K562 (cell line): Measurements from ENCODE around the gene HYAL3. TPM values are rescaled to one million over a fixed set of nuclear protein-coding genes. Genes with fewer than 3 reads are reported as not detected.
A peak's percentile ranks its signal among the peaks of the same experiment; 100 is the strongest.

Experiments
- CLOCK ChIP-seq: fragments of 250-450 bp; sonication (Bioruptor Pico); IDR thresholded peaks from 2 replicates; pipeline ENCODE4 v1.4.0; 2020; ENCODE audit warnings: mild to moderate bottlenecking, moderate library complexity, borderline replicate concordance
- E2F6 ChIP-seq, 2 experiments: IDR thresholded peaks; 2 replicates each; pipeline ENCODE4 v1.6.1; 2011; ENCODE audit warnings: borderline replicate concordance in 1 of 2, control low read depth in 1 of 2, low read depth in 1 of 2, low read length in 1 of 2, mild to moderate bottlenecking in 1 of 2, mixed read lengths in 1 of 2, moderate library complexity in 1 of 2; ENCODE audit not compliant: insufficient read depth in 1 of 2, insufficient read length in 1 of 2, poor library complexity in 1 of 2, severe bottlenecking in 1 of 2; ENCODE audit errors: extremely low read depth in 1 of 2
- EGR1 ChIP-seq: fragments of 450-650 bp; conservative IDR thresholded peaks from 2 replicates; pipeline ENCODE4 v1.6.1; 2017; ENCODE audit warnings: mild to moderate bottlenecking
- EP400 ChIP-seq: fragments of 450-650 bp; IDR thresholded peaks from 2 replicates; pipeline ENCODE4 v1.6.1; 2017; ENCODE audit warnings: antibody characterized with exemption, mild to moderate bottlenecking, moderate library complexity
- GATAD2B ChIP-seq: fragments of 450-650 bp; IDR thresholded peaks from 2 replicates; pipeline ENCODE4 v1.6.1; 2017; ENCODE audit warnings: mild to moderate bottlenecking, borderline replicate concordance
- MAX ChIP-seq: sonication (generic); formaldehyde crosslinking; IDR thresholded peaks from 2 replicates; pipeline ENCODE4 v1.9.0; 2022; ENCODE audit warnings: mild to moderate bottlenecking, missing genetic modification reagents
- MAZ ChIP-seq, 2 experiments: fragments of 450-650 bp in 1 of 2; sonication (generic) in 1 of 2; formaldehyde crosslinking; IDR thresholded peaks in 1 of 2; conservative IDR thresholded peaks in 1 of 2; 2 replicates each; pipeline versions ENCODE4 v1.4.0 to v1.5.0; 2020; ENCODE audit warnings: mild to moderate bottlenecking in 1 of 2, missing genetic modification reagents in 1 of 2
- NFIC ChIP-seq: fragments of 450-650 bp; IDR thresholded peaks from 2 replicates; pipeline ENCODE4 v1.6.1; 2017; ENCODE audit warnings: mild to moderate bottlenecking, inconsistent platforms
- PHB ChIP-seq: fragments of 250-450 bp; sonication (Bioruptor Pico); IDR thresholded peaks from 2 replicates; pipeline ENCODE4 v1.5.0; 2021
- PHF21A ChIP-seq: fragments of 450-650 bp; IDR thresholded peaks from 2 replicates; pipeline ENCODE4 v1.6.1; 2017; ENCODE audit warnings: low read depth, borderline replicate concordance
- RAD21 ChIP-seq, 2 experiments: fragments of 250-450 bp in 1 of 2; fragments of 450-650 bp in 1 of 2; sonication (Bioruptor Pico) in 1 of 2; formaldehyde crosslinking in 1 of 2; IDR thresholded peaks in 1 of 2; conservative IDR thresholded peaks in 1 of 2; 2 replicates each; pipeline versions ENCODE4 v1.4.0 to v1.8.0; 2020 to 2022; ENCODE audit warnings: mild to moderate bottlenecking in 2 of 2, moderate library complexity in 1 of 2
- RNF219 ChIP-seq: fragments of 250-450 bp; sonication (Bioruptor Pico); IDR thresholded peaks from 2 replicates; pipeline ENCODE4 v1.5.0; 2022; ENCODE audit warnings: mild to moderate bottlenecking
- SIN3A ChIP-seq, 2 experiments: fragments of 150-350 bp in 1 of 2; IDR thresholded peaks; 2 replicates each; pipeline ENCODE4 v1.6.1; 2011 to 2016; ENCODE audit warnings: borderline replicate concordance in 2 of 2, low read depth in 2 of 2, low read length in 2 of 2, mild to moderate bottlenecking in 2 of 2, moderate library complexity in 2 of 2; ENCODE audit not compliant: control insufficient read depth in 1 of 2
- SLC30A9 ChIP-seq: fragments of 250-450 bp; sonication (Bioruptor Pico); IDR thresholded peaks from 2 replicates; pipeline ENCODE4 v1.8.0; 2022; ENCODE audit warnings: mild to moderate bottlenecking, moderate library complexity
- TSHZ1 ChIP-seq: fragments of 250-450 bp; sonication (Bioruptor Pico); IDR thresholded peaks from 2 replicates; pipeline ENCODE4 v1.4.0; 2020; ENCODE audit warnings: mild to moderate bottlenecking, moderate library complexity
- polyA plus RNA-seq, 8 experiments: library from polyadenylated mRNA; depleted of rRNA in 4 of 8; stranded (reverse) in 5 of 8; unstranded in 3 of 8; fragments of >200 nt; fragmentation: Nextera tagmentation in 2 of 8; fragmentation: Illumina TruSeq in 1 of 8; extraction: Ambion mirVana in 2 of 8; extraction: Trizol in 1 of 8; gene quantifications; 2 replicates each; pipeline versions ENCODE4 v1.2.1 to v1.2.3, GENCODE V29; 2011 to 2014; ENCODE audit warnings: inconsistent platforms in 1 of 8, missing spikeins in 1 of 8
- total RNA-seq, 7 experiments: library from RNA; depleted of rRNA in 6 of 7; stranded (reverse); fragments of >200 nt in 6 of 7; fragmentation: Illumina TruSeq in 2 of 7; extraction: Trizol in 2 of 7; gene quantifications; 2 replicates each; pipeline versions ENCODE4 v1.2.1 to v1.2.3, GENCODE V29; 2011 to 2021; ENCODE audit warnings: low replicate concordance in 1 of 7

HYAL3 gene
- total and polyA plus RNA-seq, 9 of the 15 experiments (the other 6 are each of a cell fraction or from before 2014, with no cell fraction given) = 0.38 to 9.1 (median 6.8) TPM

GRCh38 chr3:50320853-50321335 is 21.7 kb upstream of the HYAL3 start (continued):
- TF ChIP-seq MAZ (CRISPR knock-in tag; conservative IDR thresholded peaks at IDR 0.05 in 1 of 2, IDR thresholded peaks at IDR 0.05 in 1 of 2) = peak; percentile 80 to 91; a peak in 3 of 4 replicates
- 0 out of 2 replicates have a peak, but pooled peaks have one; percentile 31 for TF ChIP-seq EP400
- no peak for TF ChIP-seq RNF219 (CRISPR knock-in tag)
- TF ChIP-seq RAD21 (CRISPR knock-in tag; conservative IDR thresholded peaks at IDR 0.05 in 1 of 2, IDR thresholded peaks at IDR 0.05 in 1 of 2) = no peak
- no peak for TF ChIP-seq PHF21A
- no peak for TF ChIP-seq TSHZ1 (CRISPR knock-in tag)
- no peak for TF ChIP-seq SLC30A9 (CRISPR knock-in tag)
- TF ChIP-seq GATAD2B = peak; percentile 79; the same call in 1 of the 2 replicates
- TF ChIP-seq PHB (CRISPR knock-in tag) = no peak
- peak; percentile 20; the same call in 1 of the 2 replicates for TF ChIP-seq NFIC
- TF ChIP-seq EGR1 = no peak
- peak; percentile 56; the same call in 1 of the 2 replicates for TF ChIP-seq MAX (CRISPR knock-in tag)
- TF ChIP-seq SIN3A (IDR thresholded peaks at IDR 0.05; ENCODE audit: borderline replicate concordance in 2 of 2, control insufficient read depth in 1 of 2, low read depth in 2 of 2, low read length in 2 of 2) = peak in 1 of 2 experiments; percentile 51; a peak in 1 of 4 replicates
- TF ChIP-seq E2F6 (IDR thresholded peaks at IDR 0.05; ENCODE audit: borderline replicate concordance in 1 of 2, extremely low read depth in 1 of 2, insufficient read depth in 1 of 2, insufficient read length in 1 of 2, low read depth in 1 of 2, low read length in 1 of 2, poor library complexity in 1 of 2, severe bottlenecking in 1 of 2) = peak in 1 of 2 experiments; percentile 56
- TF ChIP-seq CLOCK (CRISPR knock-in tag) = no peak
